HG03280 (cell line): Measurements from ENCODE around the gene CNTNAP2.
"Not testable (repeated sequence)": the region's sequence is repeated elsewhere in the genome, so short reads cannot be mapped to it uniquely, and the experiment has no call there.

ENCODE experiments used
- ATAC-seq: cut with Tn5 transposase; IDR thresholded peaks from one replicate; pipeline ENCODE4 v1.9.1; 2021; ENCODE audit warnings: mild to moderate bottlenecking, moderate library complexity; ENCODE audit not compliant: unreplicated experiment

The CNTNAP2 gene

DNA sequence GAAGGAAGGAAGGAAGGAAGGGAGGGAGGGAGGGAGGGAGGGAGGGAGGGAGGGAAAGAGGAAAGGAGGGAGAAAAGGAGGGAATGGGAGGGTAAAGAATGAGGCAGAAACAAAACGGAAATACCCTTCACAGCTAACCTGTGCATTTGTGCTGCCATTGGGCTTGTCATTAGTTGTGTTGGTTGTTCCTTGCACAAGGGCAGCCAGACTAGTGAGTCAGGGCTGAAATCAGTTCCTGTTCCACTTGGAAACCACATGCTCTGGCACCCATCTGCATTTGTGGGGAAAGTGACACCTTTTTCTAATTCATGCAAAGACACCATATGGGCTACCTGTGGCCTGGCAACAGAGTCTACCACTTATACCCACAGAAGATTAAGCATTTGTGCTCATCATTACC is 1469.9 kb downstream of the CNTNAP2 start:
- ATAC-seq = no peak

DNA sequence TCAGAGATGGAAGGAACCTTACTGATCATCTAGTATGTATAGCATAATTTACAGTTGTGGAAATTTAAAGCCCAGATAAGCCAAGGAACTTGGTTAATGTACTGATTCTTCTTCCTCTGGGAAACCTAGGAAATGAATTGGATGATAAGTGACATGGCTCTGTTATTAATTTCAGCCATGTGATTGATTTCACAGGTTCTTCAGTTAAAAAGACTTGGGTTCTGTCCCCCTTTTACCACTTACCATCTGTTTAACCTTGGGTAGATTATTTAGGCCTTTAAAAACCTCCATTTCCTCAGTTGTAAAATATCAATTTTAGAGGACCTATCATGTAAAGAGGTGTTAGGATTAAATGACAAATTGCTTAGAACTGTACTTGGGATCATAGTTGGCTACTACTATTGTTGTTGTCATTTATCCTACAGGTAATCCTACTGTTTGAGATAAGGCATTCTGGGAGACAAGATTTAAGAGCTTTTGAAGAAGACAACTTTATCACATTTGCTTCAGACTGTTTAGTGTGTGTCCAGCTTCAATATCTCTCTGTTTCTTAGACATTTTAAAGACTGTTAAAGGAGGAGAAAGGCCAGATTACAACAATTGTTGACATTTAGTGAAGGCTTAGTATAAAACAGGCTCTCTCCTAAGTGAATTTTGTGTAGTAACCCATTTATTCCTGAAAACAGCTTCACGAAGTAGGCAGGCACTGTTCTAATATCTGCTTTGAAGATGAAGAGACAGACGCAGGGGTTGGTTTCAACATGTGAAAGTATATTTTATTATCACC is 1476.9 kb downstream of the CNTNAP2 start:
- no peak for ATAC-seq

DNA sequence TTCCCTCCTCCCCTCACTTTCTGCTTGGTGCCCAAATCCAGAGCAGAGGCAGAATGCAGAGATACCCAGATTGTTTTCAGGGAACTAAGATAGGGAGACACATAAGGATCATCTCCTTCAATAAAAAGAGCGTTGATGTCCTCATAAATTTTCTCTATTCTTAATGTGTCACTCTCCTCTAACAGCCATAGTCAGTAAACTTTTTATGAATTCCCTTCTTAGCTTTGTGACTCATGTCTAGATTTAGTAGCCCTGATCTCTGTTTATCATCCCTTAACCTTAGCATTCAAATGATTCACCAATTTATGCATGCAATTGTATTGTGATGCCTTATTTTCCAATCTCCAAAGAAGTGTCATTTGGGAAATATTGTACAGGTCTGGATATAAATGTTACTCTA is 1478.4 kb downstream of the CNTNAP2 start:
- no peak for ATAC-seq

DNA sequence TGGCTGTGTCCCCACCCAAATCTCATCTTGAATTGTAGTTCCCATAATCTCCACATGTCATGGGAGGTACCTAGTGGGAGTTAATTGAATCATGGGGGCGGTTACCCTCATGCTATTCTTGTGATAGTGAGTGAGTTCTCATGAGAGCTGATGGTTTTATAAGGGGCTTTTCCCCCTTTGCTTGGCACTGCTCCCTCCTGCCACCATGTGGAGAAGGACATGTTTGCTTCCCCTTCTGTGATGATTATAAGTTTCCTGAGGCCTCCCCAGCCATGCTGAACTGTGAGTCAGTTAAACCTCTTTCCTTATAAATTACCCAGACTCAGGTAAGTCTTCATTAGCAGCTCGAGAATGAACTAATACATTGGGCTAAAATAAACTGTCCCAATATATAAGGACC is 1482.1 kb downstream of the CNTNAP2 start:
- ATAC-seq = not testable (repeated sequence)

DNA sequence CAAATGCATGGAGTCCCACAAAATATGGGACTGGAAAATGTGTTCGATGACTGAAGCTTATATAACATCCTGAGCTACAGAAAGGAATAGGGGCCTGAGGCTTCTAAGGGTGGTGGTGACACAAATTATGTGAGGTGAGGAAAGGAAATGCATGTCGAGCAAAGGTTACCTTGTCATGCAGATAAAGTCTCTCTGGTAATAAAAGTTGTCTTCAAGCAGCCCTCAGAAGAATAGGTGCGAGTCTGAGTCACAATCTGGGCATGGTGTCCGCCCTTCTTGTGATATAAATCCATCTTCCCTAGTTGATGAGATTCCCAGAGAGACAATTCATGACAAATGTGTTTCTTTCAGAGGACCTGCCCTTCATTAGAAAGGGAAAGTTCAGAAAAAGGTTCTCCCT is 1488.7 kb downstream of the CNTNAP2 start:
- no peak for ATAC-seq

DNA sequence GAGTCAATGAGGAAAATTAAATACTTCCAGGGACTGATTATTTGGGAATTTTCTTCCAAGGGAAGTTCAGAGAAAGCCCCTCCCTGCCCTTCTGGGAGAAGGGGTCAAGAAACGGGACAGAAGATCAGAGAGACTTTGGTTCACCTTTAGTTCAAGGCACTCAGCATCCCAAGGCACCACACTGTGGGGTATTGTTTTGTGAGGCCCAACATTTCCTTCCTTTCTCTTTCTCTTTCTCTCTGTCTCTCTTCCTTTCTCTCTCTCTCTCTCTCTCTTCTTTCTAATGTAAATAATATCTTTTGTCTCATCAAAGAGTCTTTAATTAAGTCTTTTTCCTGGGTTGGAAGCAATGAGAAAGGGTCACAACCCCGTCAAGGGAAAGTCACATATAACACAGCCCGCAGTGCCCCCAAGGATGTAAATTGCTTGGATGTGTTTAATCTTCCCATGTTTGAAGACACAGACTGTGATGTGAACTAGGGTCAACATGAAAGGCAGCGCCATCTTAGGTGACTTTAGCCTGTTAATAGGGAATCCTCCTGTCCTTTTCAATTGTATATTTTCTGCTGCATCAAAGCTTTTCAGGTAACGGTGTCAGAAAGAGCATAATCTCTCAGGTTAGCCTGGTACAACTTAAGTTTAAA is 1490.7 kb downstream of the CNTNAP2 start:
- no peak for ATAC-seq

DNA sequence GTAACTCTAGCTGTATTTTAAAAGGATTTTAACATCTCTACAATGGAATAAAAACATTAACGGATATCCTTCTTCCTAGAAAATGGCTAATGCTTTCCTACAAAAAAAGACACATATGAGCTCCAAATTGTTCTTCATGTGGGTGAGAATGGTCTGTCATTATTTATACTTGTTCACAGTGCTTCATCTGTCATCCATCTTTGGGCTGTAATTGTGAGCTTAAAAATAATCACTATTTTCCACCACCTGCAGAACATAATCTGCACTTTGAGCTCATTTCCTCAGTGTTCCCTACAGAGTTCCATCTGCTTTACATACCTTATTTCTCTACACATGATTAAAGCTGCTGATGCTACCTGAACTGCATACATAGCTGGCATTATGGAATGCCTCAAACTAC is 1494.8 kb downstream of the CNTNAP2 start:
- no peak for ATAC-seq

DNA sequence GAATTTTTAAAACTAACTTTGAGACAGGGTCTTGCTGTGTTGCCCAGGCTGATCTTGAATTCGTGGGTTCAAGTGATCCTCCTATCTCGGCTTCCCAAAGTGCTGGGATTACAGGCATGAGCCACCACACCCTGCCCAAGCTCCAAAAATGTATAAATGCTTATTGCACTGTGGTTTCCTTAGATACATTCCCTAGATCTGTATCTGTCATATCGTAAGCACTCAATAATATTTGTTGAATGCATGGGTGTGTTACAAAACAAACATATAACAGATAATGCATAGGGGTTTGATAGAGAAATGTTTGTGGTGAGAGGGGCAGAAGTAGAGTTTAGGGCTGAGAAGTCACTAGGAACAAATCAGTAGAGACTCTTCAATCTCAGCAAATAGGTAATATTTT is 1518.7 kb downstream of the CNTNAP2 start:
- ATAC-seq = no peak

DNA sequence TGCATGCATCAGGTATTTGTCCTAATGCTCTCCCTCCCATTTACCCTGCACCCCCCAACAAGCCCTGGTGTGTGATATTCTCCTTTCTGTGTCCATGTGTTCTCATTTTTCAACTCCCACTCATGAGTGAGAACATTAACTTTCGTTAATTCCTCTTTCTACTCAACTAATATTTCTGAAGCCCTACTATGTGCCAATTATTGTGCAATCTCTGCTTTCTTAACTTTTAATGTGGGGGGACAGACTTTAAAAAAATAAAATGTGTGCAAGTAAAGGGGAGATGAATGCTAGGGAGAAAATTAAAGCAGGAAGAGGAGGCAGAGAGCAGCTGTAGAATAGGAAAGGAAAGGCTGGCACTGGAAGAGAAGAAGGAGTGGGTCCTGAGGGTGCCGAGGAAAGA is 1520.0 kb downstream of the CNTNAP2 start:
- ATAC-seq = no peak

DNA sequence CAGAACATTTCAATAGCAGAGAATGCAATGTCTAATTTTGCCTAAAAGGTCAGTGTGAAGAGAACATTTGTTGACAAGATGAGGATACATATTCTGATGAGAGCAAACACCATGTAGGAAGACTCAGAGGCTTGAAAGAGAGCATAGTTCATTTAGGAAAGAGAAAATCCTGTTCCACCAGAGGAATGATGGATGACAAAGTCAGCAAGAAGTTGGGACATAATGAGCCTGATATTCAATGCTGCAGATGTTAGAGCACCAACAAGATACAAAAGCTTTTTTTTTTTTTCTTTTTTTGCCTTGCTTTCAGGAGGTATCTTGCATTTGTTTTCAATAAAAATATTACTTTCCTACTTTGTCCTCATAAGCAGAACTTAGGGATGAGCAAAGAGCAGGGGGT is 1522.0 kb downstream of the CNTNAP2 start:
- no peak for ATAC-seq

DNA sequence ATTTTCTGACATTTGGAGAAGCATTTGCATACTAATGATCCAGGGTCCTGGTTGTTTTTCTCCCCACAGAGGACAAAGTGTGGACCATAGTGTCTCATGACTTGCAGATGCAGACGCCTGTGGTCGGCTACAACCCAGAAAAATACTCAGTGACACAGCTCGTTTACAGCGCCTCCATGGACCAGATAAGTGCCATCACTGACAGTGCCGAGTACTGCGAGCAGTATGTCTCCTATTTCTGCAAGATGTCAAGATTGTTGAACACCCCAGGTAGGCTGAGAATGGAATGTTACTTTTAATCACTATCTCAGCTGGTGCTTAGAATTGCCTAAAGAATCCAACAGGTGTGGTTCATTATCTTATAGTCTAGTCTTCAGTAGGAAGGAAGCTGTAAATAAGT is 1522.4 kb downstream of the CNTNAP2 start:
- ATAC-seq = no peak

DNA sequence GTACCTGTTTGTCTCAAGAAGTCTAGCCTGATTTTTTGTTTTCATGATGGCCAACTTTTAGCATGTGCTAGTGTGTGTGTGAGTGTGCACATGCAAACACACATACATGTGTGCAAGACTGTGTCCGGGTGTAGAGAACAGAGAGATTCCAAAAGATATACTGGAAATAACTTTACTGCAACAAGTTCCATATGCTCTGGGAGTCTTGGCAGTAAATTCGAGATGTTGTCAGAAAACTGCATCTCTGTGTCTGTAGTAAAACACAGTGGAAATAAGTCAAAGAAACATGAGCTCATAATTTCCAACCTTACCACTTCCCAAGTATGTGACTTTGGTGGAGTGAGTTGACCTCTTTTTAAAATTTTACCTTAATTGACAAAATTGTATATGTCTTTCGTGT is 1523.2 kb downstream of the CNTNAP2 start:
- ATAC-seq = no peak

DNA sequence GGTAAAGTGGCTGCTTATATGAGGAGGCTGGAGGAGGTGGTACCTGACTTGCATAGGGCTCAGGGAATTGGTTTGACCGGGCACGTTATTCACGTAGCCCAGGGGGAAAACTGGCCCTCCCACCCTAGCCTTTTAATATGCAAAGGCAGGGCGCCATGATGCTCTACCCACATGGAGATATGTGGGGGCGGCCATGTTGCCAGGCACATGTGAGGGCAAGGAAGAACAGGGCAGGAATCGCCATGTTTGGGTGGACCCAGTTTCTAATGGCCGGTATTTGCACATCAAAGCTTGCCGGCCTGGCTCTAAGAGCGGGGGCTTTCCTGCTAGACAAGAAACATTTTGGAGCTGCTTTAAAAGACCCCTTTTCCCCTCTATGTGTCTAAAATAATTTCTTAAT is 1524.2 kb downstream of the CNTNAP2 start:
- ATAC-seq = no peak

DNA sequence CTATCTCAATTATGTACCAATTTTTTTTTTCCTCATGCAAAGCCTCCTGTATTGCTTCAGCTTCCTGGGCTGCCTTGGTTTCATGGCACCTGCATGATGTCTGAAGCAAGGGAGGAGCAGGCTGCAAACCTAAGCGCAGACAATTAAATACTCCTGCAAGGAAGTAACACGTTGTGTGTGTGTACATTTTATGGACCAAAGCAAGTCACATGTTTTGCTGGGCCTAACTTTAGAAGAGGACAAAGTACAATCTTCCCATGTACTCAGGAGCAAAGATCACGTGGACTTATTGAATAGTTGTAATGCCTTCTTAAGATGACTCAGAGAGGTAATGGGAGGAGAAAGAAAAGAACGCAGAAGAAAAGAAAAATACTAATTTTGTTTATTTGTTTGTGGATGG is 1530.0 kb downstream of the CNTNAP2 start:
- no peak for ATAC-seq

DNA sequence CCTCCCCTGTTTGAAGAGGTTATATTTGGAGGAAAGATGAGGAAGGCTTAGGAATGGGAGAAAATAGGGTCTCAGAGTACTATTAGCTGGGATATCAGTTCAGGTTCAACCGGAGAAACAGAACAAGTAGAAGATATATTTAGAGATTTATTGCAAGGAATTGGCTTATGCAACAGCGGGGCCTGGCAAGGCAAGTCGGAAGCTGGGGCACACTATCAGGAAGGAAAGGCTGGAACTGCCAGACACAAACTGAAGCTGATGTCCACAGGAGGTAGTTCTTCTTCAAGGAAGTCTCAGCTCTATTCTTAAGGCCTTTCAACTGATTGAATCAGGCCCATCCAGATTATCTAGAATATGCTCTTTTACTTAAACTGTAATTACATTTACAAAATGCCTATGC is 1534.4 kb downstream of the CNTNAP2 start:
- ATAC-seq = no peak

DNA sequence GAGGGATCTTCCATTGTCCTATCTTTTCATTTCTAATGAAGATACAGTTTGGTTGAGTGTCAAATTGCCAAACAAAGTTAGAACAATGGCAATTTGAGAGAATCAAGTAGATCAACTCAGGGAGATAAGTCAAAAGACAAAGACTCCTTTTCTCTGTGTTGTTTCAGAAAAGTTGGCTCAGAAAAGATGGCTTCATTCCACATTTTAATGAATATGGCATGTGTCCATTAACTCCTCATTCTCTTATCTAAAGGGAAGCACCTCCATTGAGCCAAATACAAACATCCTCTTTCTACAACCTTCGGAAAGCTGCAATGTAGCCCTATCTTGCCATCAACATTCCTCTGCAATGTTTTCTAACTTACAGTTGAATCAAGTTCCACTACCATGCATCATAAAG is 1535.0 kb downstream of the CNTNAP2 start:
- ATAC-seq = no peak

DNA sequence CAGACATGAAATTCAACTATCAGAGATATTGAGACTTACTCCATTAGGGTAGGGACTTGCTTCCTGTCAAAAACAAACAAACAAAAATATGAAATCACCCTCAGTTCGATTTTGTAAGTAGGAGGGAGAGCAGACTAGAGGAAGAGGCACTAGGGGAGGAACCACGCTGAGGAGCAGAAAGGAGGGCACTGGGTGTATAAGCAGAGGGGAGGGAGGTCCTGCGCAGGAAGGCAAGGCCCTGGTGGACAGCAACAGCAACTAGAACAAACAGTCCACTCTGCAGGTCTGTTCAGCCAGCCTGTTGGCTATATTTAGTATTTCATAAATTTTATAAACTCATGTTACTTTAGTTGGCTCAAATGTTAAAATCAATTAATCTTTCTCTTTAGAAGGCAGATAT is 1536.9 kb downstream of the CNTNAP2 start:
- ATAC-seq = no peak

DNA sequence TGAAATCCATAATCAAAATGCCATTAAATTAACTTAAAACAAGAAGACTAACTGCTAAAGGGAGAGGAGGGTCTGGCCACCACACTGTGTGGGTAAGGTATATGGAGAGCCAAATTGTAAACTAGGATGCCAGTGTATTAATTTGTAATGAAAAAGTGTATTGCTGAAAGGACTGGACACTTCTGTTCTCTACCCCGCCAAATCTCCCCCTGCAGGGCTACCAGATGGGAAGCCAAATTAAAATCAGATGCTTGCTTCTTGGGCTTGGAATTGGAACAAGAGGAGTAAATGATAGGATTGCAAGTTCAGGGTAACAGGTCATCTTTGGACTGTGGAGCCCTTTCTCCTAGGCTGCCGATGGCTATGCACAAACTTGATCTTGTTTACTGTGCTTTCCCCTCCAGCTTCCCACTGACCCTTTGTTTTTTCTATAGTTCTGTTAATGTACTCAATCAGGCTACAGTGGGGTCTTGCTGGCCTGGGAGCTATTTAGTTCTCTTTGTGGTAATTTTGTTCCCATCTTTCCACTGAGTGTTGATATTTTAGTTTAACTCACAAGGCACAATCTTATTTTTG is 1541.9 kb downstream of the CNTNAP2 start:
- no peak for ATAC-seq

DNA sequence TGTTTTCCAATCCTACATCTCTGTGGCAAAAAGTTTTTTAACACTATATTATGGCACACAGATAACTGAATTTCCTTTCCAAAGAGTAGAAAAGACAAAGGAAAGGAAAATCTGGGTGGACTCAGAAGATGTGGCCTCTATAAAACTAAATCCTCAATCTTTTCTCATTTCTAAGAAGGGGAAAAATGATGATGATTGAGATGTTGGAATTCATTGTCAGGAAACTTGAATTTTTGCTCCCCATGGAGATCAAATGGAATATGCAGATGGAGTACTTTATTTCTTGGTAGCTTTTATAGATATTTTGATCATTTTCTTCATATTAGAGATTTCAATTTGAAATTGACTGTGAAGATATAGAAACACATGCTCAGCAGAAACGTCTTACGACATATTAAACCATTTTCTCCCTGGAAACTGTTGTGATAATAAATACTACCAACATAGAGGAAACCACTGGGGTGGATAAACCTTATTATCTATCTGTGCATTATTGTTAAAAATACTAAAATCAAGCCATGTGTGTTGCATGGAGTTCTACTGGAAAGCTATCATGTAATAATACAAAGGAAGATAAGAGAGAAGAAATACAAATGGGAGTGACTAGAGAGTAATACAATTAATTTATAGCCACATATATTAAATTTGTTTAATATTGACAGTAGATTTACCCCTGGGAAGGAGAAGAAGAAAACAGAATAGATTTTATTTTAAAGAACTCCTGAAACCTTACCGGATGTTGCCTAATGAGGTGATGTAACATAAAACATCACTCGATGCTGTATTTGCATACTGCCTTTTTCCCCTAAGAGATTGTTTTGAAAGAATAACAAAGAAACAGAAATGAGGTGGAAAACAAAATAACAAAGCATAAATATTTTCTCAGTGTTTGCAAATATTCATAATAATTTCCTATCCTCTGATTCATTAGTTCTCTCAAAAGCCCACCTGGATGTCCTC is 1542.7 kb downstream of the CNTNAP2 start:
- no peak for ATAC-seq

DNA sequence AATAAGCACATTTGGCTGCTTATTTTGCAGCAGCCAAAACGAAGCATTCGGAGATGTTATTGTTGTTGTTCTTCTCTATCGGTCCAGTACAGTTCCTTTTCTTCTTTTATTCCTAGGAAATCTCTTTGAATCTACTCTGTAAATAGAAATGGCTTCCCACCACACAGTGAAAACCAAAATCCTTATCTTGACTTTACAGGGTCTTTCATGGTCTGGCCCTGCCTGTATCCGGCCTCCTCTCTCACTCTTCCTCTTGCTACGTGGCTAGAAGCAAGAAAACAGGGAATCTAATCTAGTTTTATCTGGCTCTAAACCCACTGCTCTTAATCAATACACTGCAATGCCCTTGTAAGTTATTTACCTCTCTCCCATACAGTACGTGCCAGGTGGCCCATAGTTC is 1547.9 kb downstream of the CNTNAP2 start:
- no peak for ATAC-seq

DNA sequence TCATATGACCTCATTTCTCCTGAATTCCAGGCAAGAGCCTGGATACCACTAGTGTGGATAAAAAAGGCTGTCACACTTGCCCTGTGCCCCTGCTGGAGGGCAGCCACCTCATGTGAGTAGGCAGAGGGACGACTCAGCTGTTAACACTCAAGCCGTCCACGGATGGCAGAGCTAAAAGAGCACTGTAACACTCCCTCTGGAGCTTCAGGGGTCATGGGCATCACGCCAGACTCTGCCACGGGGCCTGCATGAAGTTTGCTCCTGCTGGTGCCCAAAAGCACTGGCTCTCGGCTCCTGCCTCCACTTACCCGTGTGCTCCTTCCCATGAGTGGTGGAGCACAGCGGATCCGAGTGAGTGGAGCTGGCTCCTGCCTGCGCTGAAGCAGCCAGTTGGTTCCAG is 1554.2 kb downstream of the CNTNAP2 start:
- no peak for ATAC-seq
